SH-SY5Y (cell line): ENCODE measurements around the gene GTPBP3.

ENCODE experiments used
- GATA2 ChIP-seq: IDR thresholded peaks from 2 replicates; pipeline ENCODE4 v1.6.1; 2011; ENCODE audit warnings: mild to moderate bottlenecking, low read depth, low read length
- GATA3 ChIP-seq: IDR thresholded peaks from 2 replicates; pipeline ENCODE4 v1.6.1; 2011; ENCODE audit warnings: low read depth, mild to moderate bottlenecking, low read length, moderate library complexity

- TF ChIP-seq GATA2 (no peak), GATA3 (no peak)
Measured at GRCh38 chr19:17332677-17333581, 4.4 kb upstream of the GTPBP3 start.
